HUES6 (cell line): Measurements from ENCODE around the gene SNAPC2.
A peak's percentile ranks its signal among the peaks of the same experiment; 100 is the strongest.
"Not testable (repeated sequence)": the region's sequence is repeated elsewhere in the genome, so short reads cannot be mapped to it uniquely, and the experiment has no call there.

ENCODE experiments used
- H3K27ac ChIP-seq: 2 replicates; pipeline ENCODE4 v1.7.0; 2013; ENCODE audit warnings: low read depth, mild to moderate bottlenecking, low read length, inconsistent platforms
- H3K27me3 ChIP-seq: 2 replicates; pipeline ENCODE4 v1.6.1; 2013; ENCODE audit warnings: low read length; ENCODE audit not compliant: control insufficient read depth, insufficient read depth
- H3K36me3 ChIP-seq: 2 replicates; pipeline ENCODE4 v1.6.1; 2013; ENCODE audit warnings: low read length; ENCODE audit not compliant: control insufficient read depth, insufficient read depth
- H3K4me1 ChIP-seq: 2 replicates; pipeline ENCODE4 v1.6.1; 2013; ENCODE audit warnings: low read length; ENCODE audit not compliant: control insufficient read depth, insufficient read depth
- H3K4me3 ChIP-seq: 2 replicates; pipeline ENCODE4 v1.5.1; 2013; ENCODE audit warnings: low read depth, low read length
- H3K9ac ChIP-seq: one replicate; pipeline ENCODE4 v1.6.1; 2013; ENCODE audit warnings: mild to moderate bottlenecking, low read length
- H3K9me3 ChIP-seq: 2 replicates; pipeline ENCODE4 v1.6.1; 2013; ENCODE audit warnings: low read depth, low read length; ENCODE audit not compliant: control insufficient read depth, insufficient read depth

SNAPC2 gene

DNA sequence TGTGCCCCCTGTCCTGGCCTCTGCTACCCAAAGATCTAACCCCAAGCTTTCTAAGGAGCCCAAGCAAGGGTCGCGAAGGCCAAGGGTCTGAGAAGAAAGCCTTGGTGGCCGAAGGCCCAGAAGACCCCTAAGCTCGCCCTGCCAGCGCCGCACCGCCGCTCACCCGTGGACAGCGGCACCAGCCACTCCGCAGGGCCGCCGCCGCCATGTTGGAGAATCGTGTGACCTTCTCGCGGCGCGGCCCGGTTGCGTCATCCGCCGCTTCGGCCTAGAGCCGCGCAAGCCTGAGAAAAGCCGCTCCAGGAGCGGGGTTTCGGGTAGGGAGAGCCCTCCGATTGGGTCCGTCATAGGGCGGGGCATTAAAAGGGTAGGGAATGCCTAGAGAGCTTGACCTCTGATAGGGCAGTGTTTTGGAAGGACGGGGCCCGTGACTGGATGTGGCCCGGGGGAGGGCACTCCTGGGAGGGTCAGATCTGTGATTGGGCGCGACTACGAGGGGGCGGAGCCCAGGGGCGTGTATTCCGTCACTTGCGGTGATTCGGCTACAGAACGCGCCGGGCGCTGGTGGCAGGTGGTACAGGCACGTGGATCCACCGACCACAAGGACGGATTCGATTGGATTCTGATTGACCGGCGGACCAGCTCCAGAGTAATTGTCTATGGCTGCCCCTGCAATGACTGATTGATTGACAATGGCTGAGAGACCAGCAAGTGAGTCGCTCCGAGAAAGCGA lies 23.5 kb downstream of the SNAPC2 start, which contains the start of gene TIMM44:
TSS of gene TIMM44 (minus strand) at position 223 of the 733 bp plus-strand sequence. CDS start at position 208, 15 bp downstream.
- no peaks in the 10 kb centered on the region for H3K27me3 ChIP-seq
- H3K4me3 ChIP-seq = peak within 1 kb of the TSS; percentile 95
- H3K36me3 ChIP-seq = peaks cover 29% of the 10 kb centered on the region
- H3K9ac ChIP-seq = peak within 1 kb of the TSS; percentile 92
- peaks cover 4% of the 10 kb centered on the region; the same call in 1 of the 2 replicates for H3K4me1 ChIP-seq
- H3K9me3 ChIP-seq = no peaks in the 10 kb centered on the region
- H3K27ac ChIP-seq = peak within 1 kb of the TSS; percentile 93

DNA sequence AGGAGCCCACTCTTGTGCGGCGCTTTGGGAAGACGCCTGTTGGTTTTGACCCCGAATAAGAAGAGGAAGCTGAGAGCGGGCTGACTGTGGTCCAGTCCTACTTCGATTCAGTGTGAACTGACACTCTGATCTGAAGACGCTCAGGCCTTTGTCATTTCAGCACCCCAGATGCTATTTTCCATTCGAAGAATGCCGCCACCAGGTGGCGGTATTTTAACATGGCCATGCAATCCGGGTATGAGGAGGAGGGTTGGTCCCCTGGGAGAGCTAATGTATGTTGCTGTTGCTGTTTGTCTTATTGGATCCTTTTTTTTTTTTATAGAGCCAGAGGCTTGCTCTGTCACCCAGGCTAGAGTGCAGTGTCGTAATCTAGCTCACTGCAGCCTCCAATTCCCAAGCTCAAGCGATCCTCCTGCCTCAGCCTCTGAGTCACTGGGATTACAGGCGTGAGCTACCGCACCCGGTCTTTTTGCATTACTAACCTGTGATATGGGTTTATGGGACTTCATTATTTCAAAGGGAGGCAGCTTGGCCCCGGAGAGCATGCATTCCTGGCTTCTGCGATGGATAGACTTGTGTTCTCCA lies 24.1 kb downstream of the SNAPC2 start:
- Histone ChIP-seq H3K27ac (0 out of 2 replicates have a peak overlapping the region, but pooled peaks have one; percentile 54), H3K4me1 (peaks cover 4% of the 10 kb centered on the region; the same call in 1 of the 2 replicates), H3K4me3 (peak overlapping the region; percentile 95), H3K27me3 (no peaks in the 10 kb centered on the region), H3K36me3 (peaks cover 23% of the 10 kb centered on the region), H3K9ac (peak overlapping the region; percentile 79), H3K9me3 (no peaks in the 10 kb centered on the region)

DNA sequence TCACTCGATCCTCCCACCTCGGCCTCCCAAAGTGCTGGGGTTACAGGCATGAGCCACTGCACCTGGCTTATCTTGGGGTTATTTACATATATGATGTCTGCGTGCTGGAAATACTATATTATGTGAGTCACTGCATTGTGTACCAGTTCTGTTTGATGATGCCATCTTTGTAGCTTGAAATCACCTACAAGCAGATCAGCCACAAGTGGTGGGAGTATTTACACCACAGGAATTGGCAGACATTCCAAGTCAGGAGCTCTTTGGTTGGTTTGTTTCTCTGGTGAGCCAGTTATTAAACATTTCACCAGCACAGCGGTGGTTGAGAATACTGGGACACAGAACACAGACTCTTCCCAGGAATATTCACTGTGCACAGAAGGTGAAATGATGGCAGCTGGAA lies 27.8 kb downstream of the SNAPC2 start:
- peaks cover 10% of the 10 kb centered on the region; the same call in 1 of the 2 replicates for H3K4me1 ChIP-seq

DNA sequence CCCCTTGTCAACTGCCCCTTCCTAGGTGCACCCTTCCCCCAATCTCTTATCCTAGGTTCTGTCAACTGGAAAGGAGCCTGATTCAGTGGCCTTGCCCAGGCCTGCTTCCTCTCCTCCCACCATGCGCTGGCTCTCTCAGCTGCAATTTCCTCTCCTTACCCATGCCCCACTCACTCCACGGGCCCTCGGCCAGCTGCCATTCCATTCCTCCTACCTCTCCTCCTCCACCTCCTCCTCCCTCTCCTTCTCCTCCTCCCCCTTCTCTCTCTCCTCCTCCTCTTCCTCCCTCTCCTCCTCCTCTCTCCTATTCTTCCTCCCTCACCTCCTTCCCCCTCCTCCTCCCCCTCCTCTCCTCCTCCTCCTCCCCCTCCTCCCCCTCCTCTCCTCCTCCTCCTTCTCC lies 32.9 kb downstream of the SNAPC2 start:
- H3K27me3 ChIP-seq = no peaks in the 10 kb centered on the region
- H3K27ac ChIP-seq = no peak overlapping the region
- no peak overlapping the region for H3K9ac ChIP-seq

More for the DNA sequence above, 27.8 kb downstream of the SNAPC2 start:
- Histone ChIP-seq H3K27me3 (no peaks in the 10 kb centered on the region), H3K9me3 (no peaks in the 10 kb centered on the region), H3K27ac (no peak overlapping the region), H3K4me3 (no peak overlapping the region), H3K9ac (no peak overlapping the region), H3K36me3 (no peaks in the 10 kb centered on the region)

DNA sequence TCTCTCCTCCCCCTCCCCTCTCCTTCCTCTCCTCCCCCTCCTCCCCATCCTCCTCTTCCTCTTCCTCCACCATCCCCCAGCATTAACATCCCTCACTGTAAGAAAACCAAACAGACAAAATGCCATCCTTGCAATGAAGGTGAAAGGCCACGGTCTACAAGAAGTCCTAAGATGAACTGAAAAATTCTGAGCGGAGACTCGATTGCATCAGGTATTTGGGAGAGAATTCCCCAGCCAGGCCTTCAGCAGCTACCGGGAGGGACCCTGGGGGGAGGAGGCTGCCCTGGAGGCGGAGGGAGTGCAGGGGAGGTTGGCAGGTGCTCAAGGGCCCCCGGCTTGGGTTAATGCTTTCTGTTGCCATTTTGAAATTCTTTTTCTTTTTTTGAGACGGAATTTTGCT lies 33.4 kb downstream of the SNAPC2 start:
- Histone ChIP-seq H3K4me1 (peaks cover 12% of the 10 kb centered on the region; the same call in 1 of the 2 replicates), H3K27ac (no peak overlapping the region), H3K4me3 (no peak overlapping the region), H3K27me3 (no peaks in the 10 kb centered on the region), H3K36me3 (peaks cover 9% of the 10 kb centered on the region), H3K9me3 (no peaks in the 10 kb centered on the region), H3K9ac (no peak overlapping the region)

More for the DNA sequence above, 32.9 kb downstream of the SNAPC2 start:
- H3K36me3 ChIP-seq = peaks cover 4% of the 10 kb centered on the region; the same call in 1 of the 2 replicates
- H3K4me1 ChIP-seq = peaks cover 12% of the 10 kb centered on the region; the same call in 1 of the 2 replicates
- no peak overlapping the region for H3K4me3 ChIP-seq
- H3K9me3 ChIP-seq = no peaks in the 10 kb centered on the region

DNA sequence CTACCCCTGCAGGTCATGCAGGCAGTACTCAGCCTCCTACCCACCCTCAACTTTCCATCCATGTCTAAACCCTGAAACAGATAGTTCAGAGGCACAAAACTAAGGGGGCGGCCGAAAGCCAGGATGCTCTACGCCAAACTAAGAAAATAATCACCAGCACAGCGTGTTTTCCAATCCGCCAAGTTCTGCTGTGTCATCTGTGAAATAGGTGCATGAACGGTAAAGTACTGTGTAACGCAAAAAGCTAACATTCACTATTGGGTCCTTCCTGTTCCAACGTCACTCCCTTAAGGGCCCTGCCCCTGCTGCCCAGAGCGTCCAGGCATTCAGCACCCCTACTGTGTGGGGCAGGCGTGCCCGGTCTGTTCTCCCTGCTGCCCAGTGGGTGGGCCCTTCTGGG lies 35.6 kb downstream of the SNAPC2 start:
- Histone ChIP-seq H3K4me1 (peaks cover 12% of the 10 kb centered on the region; the same call in 1 of the 2 replicates), H3K27me3 (no peaks in the 10 kb centered on the region), H3K9ac (no peak overlapping the region), H3K9me3 (no peaks in the 10 kb centered on the region), H3K27ac (no peak overlapping the region), H3K36me3 (peaks cover 26% of the 10 kb centered on the region), H3K4me3 (no peak overlapping the region)

DNA sequence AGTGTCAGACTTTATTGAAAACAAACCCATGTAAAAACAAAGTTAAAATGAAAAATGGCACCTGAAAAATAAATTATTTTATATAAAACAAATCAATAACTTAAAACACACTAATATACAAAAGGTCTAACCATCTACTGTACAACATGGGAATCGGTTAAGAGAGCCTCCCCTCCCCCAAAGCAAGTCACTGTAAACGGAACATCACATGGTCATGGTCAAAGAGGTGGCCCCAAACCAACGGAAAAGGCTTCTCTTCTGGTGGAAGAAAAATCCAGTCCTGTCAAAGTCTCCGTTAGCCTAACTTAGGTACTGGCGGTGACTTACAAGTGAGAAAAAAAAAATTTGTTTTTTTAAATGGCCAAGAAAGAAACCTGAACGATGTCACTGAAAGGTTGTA lies 39.1 kb downstream of the SNAPC2 start:
- Histone ChIP-seq H3K4me3 (no peak overlapping the region), H3K9ac (no peak overlapping the region), H3K27ac (no peak overlapping the region), H3K9me3 (no peaks in the 10 kb centered on the region), H3K27me3 (no peaks in the 10 kb centered on the region), H3K4me1 (no peaks in the 10 kb centered on the region), H3K36me3 (peaks cover 61% of the 10 kb centered on the region)

DNA sequence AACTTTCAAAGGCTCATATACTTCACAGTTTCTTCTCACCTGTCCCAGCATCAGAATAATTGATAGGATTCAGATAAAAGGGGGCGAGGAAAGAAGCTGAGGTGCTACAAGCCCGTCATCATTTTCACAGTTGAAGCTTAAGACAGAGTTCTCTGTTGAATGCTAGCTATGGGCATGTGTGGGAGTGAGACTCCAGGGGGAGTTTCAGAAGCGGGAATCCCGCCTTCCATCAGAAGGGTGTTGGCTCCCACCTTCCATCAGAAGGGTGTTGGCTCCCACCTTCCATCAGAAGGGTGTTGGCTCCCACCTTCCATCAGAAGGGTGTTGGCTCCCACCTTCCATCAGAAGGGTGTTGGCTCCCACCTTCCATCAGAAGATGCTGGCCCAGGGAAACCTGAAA lies 40.9 kb downstream of the SNAPC2 start:
- H3K4me3 ChIP-seq, H3K27ac ChIP-seq, H3K9me3 ChIP-seq, H3K27me3 ChIP-seq, H3K9ac ChIP-seq, H3K4me1 ChIP-seq: not testable (repeated sequence)
- peaks cover 80% of the 10 kb centered on the region for H3K36me3 ChIP-seq

DNA sequence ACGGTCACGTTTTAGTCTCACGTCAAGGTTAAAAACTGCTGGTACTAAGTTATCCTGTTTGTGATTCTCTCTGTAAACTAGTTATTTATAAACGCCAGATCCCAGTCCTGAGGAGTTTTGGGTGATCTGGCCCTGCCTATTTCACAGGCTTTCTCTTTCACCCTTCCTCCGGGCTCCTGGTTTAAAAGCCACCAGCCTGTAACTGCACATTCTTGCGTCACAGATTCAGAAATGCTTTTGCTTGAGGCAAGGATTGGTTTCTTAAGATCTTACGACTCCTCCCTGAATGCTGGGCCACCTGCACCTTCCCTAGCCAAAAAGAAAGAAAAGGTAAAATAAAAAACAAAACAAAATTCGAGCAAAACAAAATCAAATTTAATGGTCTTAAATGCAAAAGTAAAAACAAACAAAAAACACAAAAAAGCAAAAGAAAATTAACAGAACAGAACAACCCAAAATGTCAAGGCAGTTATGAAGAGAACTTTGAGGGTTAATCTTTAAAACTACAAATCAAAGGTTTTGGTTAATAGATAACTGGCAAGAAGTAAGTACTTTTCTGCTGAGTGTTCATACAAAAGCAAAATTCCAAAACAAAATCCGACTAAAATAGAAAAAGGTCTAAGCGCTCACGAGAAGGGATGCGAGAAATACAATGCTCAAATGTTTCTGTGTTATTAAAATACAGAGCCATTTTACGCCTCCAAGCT lies 41.9 kb downstream of the SNAPC2 start:
- Histone ChIP-seq H3K27ac (no peak overlapping the region), H3K9ac (no peak overlapping the region), H3K27me3 (no peaks in the 10 kb centered on the region), H3K9me3 (no peaks in the 10 kb centered on the region), H3K4me1 (no peaks in the 10 kb centered on the region), H3K36me3 (peaks cover 90% of the 10 kb centered on the region), H3K4me3 (no peak overlapping the region)

DNA sequence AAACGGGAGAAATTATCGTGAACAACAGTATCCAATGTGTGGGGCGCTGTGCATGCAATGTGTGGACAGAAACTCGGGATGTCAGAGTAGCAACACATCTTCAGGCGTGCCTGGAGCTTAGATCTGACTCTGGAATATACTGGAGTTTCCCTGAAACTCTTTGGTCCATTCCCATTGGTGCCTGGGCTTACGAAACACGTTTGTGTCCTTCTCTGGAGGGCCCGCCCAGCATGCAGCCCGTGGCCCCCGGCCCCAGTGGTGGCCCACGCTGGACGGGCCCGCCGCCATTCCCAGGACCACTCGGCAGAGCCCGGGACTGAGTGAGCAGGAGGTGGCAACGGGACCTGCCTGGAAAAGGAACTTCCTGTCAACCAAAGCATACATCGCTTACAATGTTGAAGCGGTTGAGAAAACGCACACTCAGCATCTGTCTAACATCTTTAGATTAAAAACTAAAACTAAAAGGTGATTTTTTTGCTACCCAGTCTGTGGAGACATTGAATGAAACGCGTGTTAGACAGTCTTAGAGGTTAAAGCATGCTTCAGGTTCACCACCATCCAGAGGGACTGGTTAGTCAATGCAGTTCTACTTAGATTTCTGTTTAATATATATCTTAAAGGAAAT lies 42.6 kb downstream of the SNAPC2 start:
- Histone ChIP-seq H3K27ac (no peak overlapping the region), H3K9me3 (no peaks in the 10 kb centered on the region), H3K27me3 (no peaks in the 10 kb centered on the region), H3K9ac (no peak overlapping the region), H3K36me3 (peaks cover 96% of the 10 kb centered on the region), H3K4me3 (no peak overlapping the region), H3K4me1 (no peaks in the 10 kb centered on the region)
